Mesothelial cell of epicardium (in vitro differentiated cells): ENCODE data around the gene CDH13. TPM values are rescaled to one million over a fixed set of nuclear protein-coding genes. Genes with fewer than 3 reads are reported as not detected.

Experiments
- DNase-seq, 2 experiments: peaks; one replicate each; pipeline ENCODE4 v3.0.0; 2021; ENCODE audit warnings: low spot score in 2 of 2; ENCODE audit not compliant: unreplicated experiment in 2 of 2
- H3K27ac Mint-ChIP-seq: 2 replicates; pipeline ENCODE4 v1.8.0; 2021; ENCODE audit warnings: mixed read lengths
- H3K27me3 Mint-ChIP-seq: 2 replicates; pipeline ENCODE4 v1.8.0; 2021; ENCODE audit warnings: low read depth, mixed read lengths
- H3K36me3 Mint-ChIP-seq: 2 replicates; pipeline ENCODE4 v1.8.0; 2021; ENCODE audit warnings: mixed read lengths
- H3K4me1 Mint-ChIP-seq: 2 replicates; pipeline ENCODE4 v1.8.0; 2021; ENCODE audit warnings: mixed read lengths
- H3K4me3 Mint-ChIP-seq: 2 replicates; pipeline ENCODE4 v1.8.0; 2021; ENCODE audit warnings: mild to moderate bottlenecking, moderate library complexity, mixed read lengths
- H3K9me3 Mint-ChIP-seq: 2 replicates; pipeline ENCODE4 v1.8.0; 2021; ENCODE audit warnings: mixed read lengths
- CTCF ChIP-seq: fragments of 200-600 bp; sonication (generic); IDR thresholded peaks from one replicate; pipeline ENCODE4 v1.5.0; 2021; ENCODE audit warnings: antibody characterized with exemption; ENCODE audit not compliant: unreplicated experiment
- total RNA-seq: library from RNA; stranded (reverse); gene quantifications from 3 replicates; pipeline ENCODE4 v1.2.1, GENCODE V29; 2021

Gene CDH13
- total RNA-seq, 1 donor from 2014 or later, result 0.80 TPM

GRCh38 chr16:83397601-83398291, 771.0 kb downstream of the CDH13 start:
- Mint-ChIP-seq H3K4me1 (no peaks in the 10 kb centered on the region), H3K9me3 (peaks cover 18% of the 10 kb centered on the region), H3K36me3 (no peaks in the 10 kb centered on the region), H3K4me3 (no peak overlapping the region), H3K27ac (no peak overlapping the region), H3K27me3 (peaks cover 9% of the 10 kb centered on the region)
- no peak for TF ChIP-seq CTCF
- no peak for DNase-seq

- H3K27me3 Mint-ChIP-seq, result peaks cover 17% of the 10 kb centered on the region
- peaks cover 13% of the 10 kb centered on the region for H3K9me3 Mint-ChIP-seq
- H3K36me3 Mint-ChIP-seq, result no peaks in the 10 kb centered on the region
- TF ChIP-seq CTCF, result no peak
- no peak for DNase-seq
- no peak overlapping the region for H3K27ac Mint-ChIP-seq
- no peak overlapping the region for H3K4me3 Mint-ChIP-seq
- no peaks in the 10 kb centered on the region for H3K4me1 Mint-ChIP-seq
Observed at GRCh38 chr16:83400234-83400633, 773.5 kb downstream of the CDH13 start.

GRCh38 chr16:83402160-83402814, 775.5 kb downstream of the CDH13 start:
- DNase-seq, result no peak
- no peak for TF ChIP-seq CTCF
- Mint-ChIP-seq H3K9me3 (peaks cover 4% of the 10 kb centered on the region), H3K27ac (no peak overlapping the region), H3K36me3 (no peaks in the 10 kb centered on the region), H3K4me1 (no peaks in the 10 kb centered on the region), H3K4me3 (no peak overlapping the region), H3K27me3 (peaks cover 26% of the 10 kb centered on the region)

- Mint-ChIP-seq H3K9me3 (peaks cover 4% of the 10 kb centered on the region), H3K36me3 (no peaks in the 10 kb centered on the region), H3K4me3 (no peak overlapping the region), H3K27ac (no peak overlapping the region), H3K4me1 (no peaks in the 10 kb centered on the region), H3K27me3 (peaks cover 21% of the 10 kb centered on the region)
- TF ChIP-seq CTCF, result no peak
- DNase-seq, result no peak
Observed at GRCh38 chr16:83402967-83403366, 776.2 kb downstream of the CDH13 start.

- Mint-ChIP-seq H3K4me1 (no peaks in the 10 kb centered on the region), H3K36me3 (no peaks in the 10 kb centered on the region), H3K27me3 (peaks cover 23% of the 10 kb centered on the region), H3K9me3 (peaks cover 4% of the 10 kb centered on the region), H3K27ac (no peak overlapping the region), H3K4me3 (no peak overlapping the region)
- DNase-seq, result no peak
- TF ChIP-seq CTCF, result no peak
Observed at GRCh38 chr16:83403761-83404160, 777.0 kb downstream of the CDH13 start.
